ENCODE results near the gene CCDC187.
A peak's percentile ranks its signal among the peaks of the same experiment; 100 is the strongest.

Gene CCDC187

GRCh38 chr9:136304981-136305380 is 1.1 kb upstream of the CCDC187 start:
- Histone ChIP-seq H3K27me3 (ENCODE audit: insufficient read depth, insufficient read length) (no peaks in the 10 kb centered on the region), H3K9me3 (ENCODE audit: insufficient read depth, low read length) (no peaks in the 10 kb centered on the region), H3K4me3 (ENCODE audit: insufficient read length, low read depth) (no peak overlapping the region), H3K4me1 (ENCODE audit: insufficient read depth, insufficient read length) (peaks cover 25% of the 10 kb centered on the region), H3K36me3 (ENCODE audit: insufficient read depth, insufficient read length, low read length) (no peaks in the 10 kb centered on the region), H3K9ac (ENCODE audit: insufficient read length, low read depth) (peak overlapping the region; percentile 13)
- DNase-seq (ENCODE audit: low read depth, low spot score): no peak
- TF ChIP-seq YY1 (IDR thresholded peaks at IDR 0.05; ENCODE audit: insufficient read depth, insufficient read length) (no peak), ZNF274 (IDR thresholded peaks at IDR 0.05; ENCODE audit: low read depth, low read length) (no peak), SUZ12 (IDR thresholded peaks at IDR 0.05; ENCODE audit: extremely low read depth, insufficient read depth, insufficient read length) (no peak)

GRCh38 chr9:136304456-136304855 is 562 bp upstream of the CCDC187 start:
- no peak for DNase-seq (ENCODE audit: low read depth, low spot score)
- H3K27me3 ChIP-seq (ENCODE audit: insufficient read depth, insufficient read length): no peaks in the 10 kb centered on the region
- TF ChIP-seq ZNF274 (IDR thresholded peaks at IDR 0.05; ENCODE audit: low read depth, low read length) (no peak), SUZ12 (IDR thresholded peaks at IDR 0.05; ENCODE audit: extremely low read depth, insufficient read depth, insufficient read length) (no peak), YY1 (IDR thresholded peaks at IDR 0.05; ENCODE audit: insufficient read depth, insufficient read length) (no peak)
- H3K4me1 ChIP-seq (ENCODE audit: insufficient read depth, insufficient read length): peaks cover 25% of the 10 kb centered on the region
- no peaks in the 10 kb centered on the region for H3K9me3 ChIP-seq (ENCODE audit: insufficient read depth, low read length)
- H3K4me3 ChIP-seq (ENCODE audit: insufficient read length, low read depth): no peak overlapping the region
- peak overlapping the region; percentile 3 for H3K9ac ChIP-seq (ENCODE audit: insufficient read length, low read depth)
- H3K36me3 ChIP-seq (ENCODE audit: insufficient read depth, insufficient read length, low read length): no peaks in the 10 kb centered on the region

DNA sequence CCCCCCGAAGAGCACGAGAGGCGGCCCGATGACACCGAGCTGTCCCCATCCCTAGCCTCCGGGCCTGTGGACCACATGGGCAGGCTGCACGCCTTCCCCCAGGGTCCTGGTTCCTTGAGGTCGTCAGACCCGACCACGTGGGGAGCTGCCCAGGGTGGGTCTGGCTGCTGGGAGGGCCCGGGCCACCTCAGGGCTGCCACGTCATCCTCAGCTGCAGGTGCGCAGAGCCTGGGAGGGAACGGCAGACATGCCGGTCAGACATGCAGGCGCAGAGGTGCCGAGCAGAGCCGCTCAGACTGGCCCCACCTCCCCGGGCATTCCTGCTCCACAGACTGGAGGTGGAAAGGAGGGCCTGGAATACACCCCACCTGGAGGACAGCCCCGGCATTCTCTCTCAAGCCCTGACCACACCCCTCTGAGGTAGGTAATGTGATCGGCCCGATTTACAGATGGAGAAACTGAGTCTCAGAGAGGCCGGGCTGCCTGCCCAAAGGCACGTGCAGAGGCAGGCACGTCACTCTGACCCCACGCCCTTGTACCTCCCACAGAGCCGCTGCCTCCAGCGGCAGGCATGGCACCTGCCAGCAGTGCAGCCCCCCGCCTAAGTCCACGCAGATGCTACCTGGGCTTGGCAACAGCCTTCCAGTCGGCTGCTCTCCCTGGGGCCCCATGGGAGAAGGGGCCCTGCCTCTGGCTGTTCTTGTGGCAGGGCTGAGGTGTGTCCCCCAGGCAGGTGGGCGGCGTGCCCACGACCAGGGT is 649 bp downstream of the CCDC187 start:
- no peak for DNase-seq (ENCODE audit: low read depth, low spot score)

DNA sequence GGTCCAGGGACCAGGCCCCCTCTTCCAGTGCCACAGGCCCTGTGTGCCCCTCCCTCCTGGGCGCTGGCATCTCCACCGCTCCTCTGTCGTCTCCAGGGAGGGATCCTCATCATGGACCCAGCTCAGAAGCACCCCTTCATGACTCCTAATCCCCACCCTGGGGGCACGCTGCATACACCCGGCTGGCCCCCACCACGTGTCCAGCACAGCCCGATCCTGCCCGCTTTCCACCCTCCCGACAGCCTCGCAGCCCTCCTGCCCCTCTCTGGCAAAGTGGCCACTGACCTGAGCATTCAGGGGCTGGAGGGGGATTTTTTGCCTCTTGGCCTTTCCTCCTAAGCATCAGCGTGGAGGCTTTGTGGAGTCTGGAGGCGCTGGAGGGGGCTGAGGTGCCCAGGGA is 1.4 kb downstream of the CCDC187 start:
- H3K4me1 ChIP-seq (ENCODE audit: insufficient read depth, insufficient read length): peaks cover 38% of the 10 kb centered on the region
- H3K27me3 ChIP-seq (ENCODE audit: insufficient read depth, insufficient read length): no peaks in the 10 kb centered on the region
- H3K9me3 ChIP-seq (ENCODE audit: insufficient read depth, low read length): no peaks in the 10 kb centered on the region
- TF ChIP-seq SUZ12 (IDR thresholded peaks at IDR 0.05; ENCODE audit: extremely low read depth, insufficient read depth, insufficient read length): no peak
- no peak for TF ChIP-seq ZNF274 (IDR thresholded peaks at IDR 0.05; ENCODE audit: low read depth, low read length)
- TF ChIP-seq YY1 (IDR thresholded peaks at IDR 0.05; ENCODE audit: insufficient read depth, insufficient read length): no peak
- peak overlapping the region; percentile 39 for H3K9ac ChIP-seq (ENCODE audit: insufficient read length, low read depth)
- no peaks in the 10 kb centered on the region for H3K36me3 ChIP-seq (ENCODE audit: insufficient read depth, insufficient read length, low read length)
- no peak for DNase-seq (ENCODE audit: low read depth, low spot score)
- no peak overlapping the region for H3K4me3 ChIP-seq (ENCODE audit: insufficient read length, low read depth)

More for the DNA sequence above, 649 bp downstream of the CCDC187 start:
- H3K27me3 ChIP-seq (ENCODE audit: insufficient read depth, insufficient read length): no peaks in the 10 kb centered on the region
- TF ChIP-seq YY1 (IDR thresholded peaks at IDR 0.05; ENCODE audit: insufficient read depth, insufficient read length) (no peak), SUZ12 (IDR thresholded peaks at IDR 0.05; ENCODE audit: extremely low read depth, insufficient read depth, insufficient read length) (no peak), ZNF274 (IDR thresholded peaks at IDR 0.05; ENCODE audit: low read depth, low read length) (no peak)
- H3K9me3 ChIP-seq (ENCODE audit: insufficient read depth, low read length): no peaks in the 10 kb centered on the region
- no peaks in the 10 kb centered on the region for H3K36me3 ChIP-seq (ENCODE audit: insufficient read depth, insufficient read length, low read length)
- H3K4me1 ChIP-seq (ENCODE audit: insufficient read depth, insufficient read length): peaks cover 35% of the 10 kb centered on the region
- no peak overlapping the region for H3K4me3 ChIP-seq (ENCODE audit: insufficient read length, low read depth)
- H3K9ac ChIP-seq (ENCODE audit: insufficient read length, low read depth): peak overlapping the region; percentile 1

GRCh38 chr9:136300866-136301265 is 3.0 kb downstream of the CCDC187 start:
- Histone ChIP-seq H3K9me3 (ENCODE audit: insufficient read depth, low read length) (no peaks in the 10 kb centered on the region), H3K4me1 (ENCODE audit: insufficient read depth, insufficient read length) (peaks cover 31% of the 10 kb centered on the region), H3K9ac (ENCODE audit: insufficient read length, low read depth) (no peak overlapping the region), H3K4me3 (ENCODE audit: insufficient read length, low read depth) (no peak overlapping the region), H3K27me3 (ENCODE audit: insufficient read depth, insufficient read length) (no peaks in the 10 kb centered on the region), H3K36me3 (ENCODE audit: insufficient read depth, insufficient read length, low read length) (no peaks in the 10 kb centered on the region)
- TF ChIP-seq ZNF274 (IDR thresholded peaks at IDR 0.05; ENCODE audit: low read depth, low read length) (no peak), YY1 (IDR thresholded peaks at IDR 0.05; ENCODE audit: insufficient read depth, insufficient read length) (no peak), SUZ12 (IDR thresholded peaks at IDR 0.05; ENCODE audit: extremely low read depth, insufficient read depth, insufficient read length) (no peak)
- DNase-seq (ENCODE audit: low read depth, low spot score): no peak

DNA sequence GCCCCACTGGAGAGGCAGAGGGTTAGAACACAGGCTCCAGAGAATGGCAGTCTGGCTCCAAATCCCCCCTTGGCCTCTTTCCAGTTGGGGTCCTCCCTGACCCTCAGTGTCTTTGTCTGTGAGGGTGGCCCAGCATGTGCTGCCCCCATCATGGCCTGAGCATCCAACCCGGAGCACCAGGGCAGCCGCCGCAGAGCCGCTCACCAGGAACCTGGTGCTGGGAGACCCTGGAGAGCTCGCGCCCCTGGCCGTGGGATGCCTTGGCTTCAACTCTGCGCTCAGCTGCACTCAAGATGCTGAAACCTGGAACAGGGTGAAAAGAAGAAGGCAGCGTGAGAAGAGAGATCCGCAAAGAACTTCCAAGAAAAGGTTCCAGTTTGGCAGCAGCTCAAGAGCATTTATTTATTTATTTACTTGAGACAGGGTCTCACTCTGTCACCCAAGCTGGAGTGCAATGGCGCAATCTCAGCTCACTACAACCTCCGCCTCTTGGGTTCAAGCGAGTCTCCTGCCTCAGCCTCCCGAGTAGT is 3.8 kb downstream of the CCDC187 start:
- H3K36me3 ChIP-seq (ENCODE audit: insufficient read depth, insufficient read length, low read length): no peaks in the 10 kb centered on the region
- no peak for DNase-seq (ENCODE audit: low read depth, low spot score)
- peaks cover 31% of the 10 kb centered on the region for H3K4me1 ChIP-seq (ENCODE audit: insufficient read depth, insufficient read length)
- H3K27me3 ChIP-seq (ENCODE audit: insufficient read depth, insufficient read length): no peaks in the 10 kb centered on the region
- no peak overlapping the region for H3K9ac ChIP-seq (ENCODE audit: insufficient read length, low read depth)
- H3K4me3 ChIP-seq (ENCODE audit: insufficient read length, low read depth): no peak overlapping the region
- no peaks in the 10 kb centered on the region for H3K9me3 ChIP-seq (ENCODE audit: insufficient read depth, low read length)
- TF ChIP-seq YY1 (IDR thresholded peaks at IDR 0.05; ENCODE audit: insufficient read depth, insufficient read length): no peak
- no peak for TF ChIP-seq ZNF274 (IDR thresholded peaks at IDR 0.05; ENCODE audit: low read depth, low read length)
- TF ChIP-seq SUZ12 (IDR thresholded peaks at IDR 0.05; ENCODE audit: extremely low read depth, insufficient read depth, insufficient read length): no peak

DNA sequence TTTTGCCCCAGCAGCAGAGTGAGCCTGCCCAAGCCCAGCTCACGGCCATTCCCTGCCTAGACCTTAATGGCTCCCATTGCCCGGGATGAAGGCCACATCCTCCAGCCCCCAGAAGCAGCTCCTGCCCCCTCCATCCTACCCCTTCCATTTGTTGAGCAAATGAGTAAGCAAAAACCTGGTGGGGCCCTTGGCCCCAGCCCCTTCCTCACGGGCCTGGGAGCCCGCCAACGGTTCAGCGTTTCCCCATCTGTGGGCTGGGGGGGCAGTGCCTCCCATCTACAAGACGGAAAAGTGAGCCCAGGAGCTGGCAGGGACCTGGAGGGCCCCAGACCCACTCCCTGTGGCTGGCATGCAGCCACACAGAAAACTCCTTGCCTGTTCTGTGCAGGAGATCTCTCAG is 4.4 kb downstream of the CCDC187 start:
- Histone ChIP-seq H3K4me1 (ENCODE audit: insufficient read depth, insufficient read length) (peaks cover 31% of the 10 kb centered on the region), H3K27me3 (ENCODE audit: insufficient read depth, insufficient read length) (no peaks in the 10 kb centered on the region), H3K9ac (ENCODE audit: insufficient read length, low read depth) (no peak overlapping the region), H3K36me3 (ENCODE audit: insufficient read depth, insufficient read length, low read length) (no peaks in the 10 kb centered on the region), H3K4me3 (ENCODE audit: insufficient read length, low read depth) (no peak overlapping the region), H3K9me3 (ENCODE audit: insufficient read depth, low read length) (no peaks in the 10 kb centered on the region)
- DNase-seq (ENCODE audit: low read depth, low spot score): no peak
- TF ChIP-seq YY1 (IDR thresholded peaks at IDR 0.05; ENCODE audit: insufficient read depth, insufficient read length): no peak
- TF ChIP-seq SUZ12 (IDR thresholded peaks at IDR 0.05; ENCODE audit: extremely low read depth, insufficient read depth, insufficient read length): no peak
- TF ChIP-seq ZNF274 (IDR thresholded peaks at IDR 0.05; ENCODE audit: low read depth, low read length): no peak

Measured in NT2/D1 (cell line).